SK-N-SH (cell line): ENCODE results near the gene FRMD1.

Source experiments
- CHD2 ChIP-seq: fragments of 150-350 bp; IDR thresholded peaks from 2 replicates; pipeline ENCODE4 v1.6.1; 2018; ENCODE audit warnings: low read length; ENCODE audit not compliant: partially characterized antibody
- EP300 ChIP-seq, 2 experiments: IDR thresholded peaks; 2 replicates each; pipeline versions ENCODE4 v1.4.0 to v1.6.1; 2012; ENCODE audit warnings: borderline replicate concordance in 1 of 2, low read depth in 1 of 2, low read length in 1 of 2
- FOXM1 ChIP-seq: IDR thresholded peaks from 2 replicates; pipeline ENCODE4 v1.4.0; 2012; ENCODE audit warnings: low read depth, mild to moderate bottlenecking
- POLR2AphosphoS5 ChIP-seq: IDR thresholded peaks from 2 replicates; pipeline ENCODE4 v1.6.1; 2012; ENCODE audit warnings: low read depth, low read length
- RAD21 ChIP-seq: IDR thresholded peaks from 2 replicates; pipeline ENCODE4 v1.6.1; 2012; ENCODE audit warnings: mild to moderate bottlenecking, low read length
- SIN3A ChIP-seq: IDR thresholded peaks from 2 replicates; pipeline ENCODE4 v1.6.1; 2012; ENCODE audit warnings: low read depth, mild to moderate bottlenecking, low read length, moderate library complexity, borderline replicate concordance
- SMC3 ChIP-seq: IDR thresholded peaks from 2 replicates; pipeline ENCODE4 v1.6.1; 2012; ENCODE audit warnings: low read depth, low read length, improper control_type of control experiment
- YY1 ChIP-seq: IDR thresholded peaks from 2 replicates; pipeline ENCODE4 v1.4.0; 2012; ENCODE audit warnings: low read depth, mild to moderate bottlenecking
- TF ChIP-seq, protein P1 (sequence below): fragments of 150-350 bp; IDR thresholded peaks from 2 replicates; pipeline ENCODE4 v1.6.1; 2017; ENCODE audit warnings: antibody characterized with exemption, low read length, low read depth, borderline replicate concordance
- TF ChIP-seq, protein P2 (sequence below): fragments of 200-600 bp; sonication (generic); IDR thresholded peaks from 2 replicates; pipeline ENCODE4 v1.6.1; 2017; ENCODE audit warnings: antibody characterized with exemption, mild to moderate bottlenecking, moderate library complexity
- TF ChIP-seq, protein P3 (sequence below): IDR thresholded peaks from 2 replicates; pipeline ENCODE4 v1.4.0; 2012; ENCODE audit warnings: low read depth, borderline replicate concordance
- TF ChIP-seq, protein P4 (sequence below): IDR thresholded peaks from 2 replicates; pipeline ENCODE4 v1.4.0; 2012; ENCODE audit warnings: low read depth
- TF ChIP-seq, protein P5 (sequence below): IDR thresholded peaks from 2 replicates; pipeline ENCODE4 v1.6.1; 2012; ENCODE audit warnings: mild to moderate bottlenecking, low read depth, low read length, moderate library complexity
- TF ChIP-seq, protein P6 (sequence below): IDR thresholded peaks from 2 replicates; pipeline ENCODE4 v1.4.0; 2012; ENCODE audit warnings: low read depth, borderline replicate concordance

DNA sequence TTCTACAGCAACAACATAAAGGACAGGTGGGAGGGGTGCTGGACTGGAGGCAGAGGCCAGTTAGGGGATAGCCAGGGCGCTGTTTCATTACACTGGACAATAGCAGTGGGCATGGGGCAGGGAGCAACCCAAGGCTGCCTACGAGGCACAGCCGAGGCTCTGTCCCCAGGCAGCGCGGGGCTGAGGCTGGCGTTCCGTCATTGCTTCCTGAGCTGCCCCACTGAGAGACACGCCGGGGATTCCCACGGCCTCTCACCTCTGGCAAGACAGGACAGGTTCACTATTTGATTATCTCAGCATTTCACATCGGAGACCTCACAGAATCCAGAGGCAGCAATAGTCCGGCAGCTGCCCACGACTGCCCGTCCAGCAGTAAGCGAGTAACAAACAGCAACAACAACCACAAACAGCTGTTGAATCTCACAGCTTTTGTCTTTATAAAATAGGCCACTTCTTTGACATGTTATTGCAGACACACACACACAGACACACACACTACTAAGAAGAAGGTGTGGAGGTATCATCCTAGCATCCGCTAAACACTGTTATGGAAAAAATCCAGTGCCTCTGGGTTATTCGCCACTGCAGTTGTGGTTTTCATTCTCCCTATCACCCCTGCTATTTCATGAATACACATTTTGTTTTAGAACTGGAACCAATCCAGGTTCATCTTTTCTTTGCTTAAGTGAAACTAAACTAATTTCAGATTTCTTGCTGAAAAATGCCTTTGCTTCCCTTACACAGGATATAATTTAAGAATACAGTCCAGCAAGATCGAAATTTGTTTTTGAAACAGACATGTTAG lies 62.1 kb downstream of the FRMD1 start:
- TF ChIP-seq, protein P1, sequence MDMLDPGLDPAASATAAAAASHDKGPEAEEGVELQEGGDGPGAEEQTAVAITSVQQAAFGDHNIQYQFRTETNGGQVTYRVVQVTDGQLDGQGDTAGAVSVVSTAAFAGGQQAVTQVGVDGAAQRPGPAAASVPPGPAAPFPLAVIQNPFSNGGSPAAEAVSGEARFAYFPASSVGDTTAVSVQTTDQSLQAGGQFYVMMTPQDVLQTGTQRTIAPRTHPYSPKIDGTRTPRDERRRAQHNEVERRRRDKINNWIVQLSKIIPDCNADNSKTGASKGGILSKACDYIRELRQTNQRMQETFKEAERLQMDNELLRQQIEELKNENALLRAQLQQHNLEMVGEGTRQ, result no peak
- TF ChIP-seq FOXM1 (no peak), YY1 (no peak), EP300 (IDR thresholded peaks at IDR 0.05; ENCODE audit: borderline replicate concordance in 1 of 2, low read depth in 1 of 2, low read length in 1 of 2) (no peak), POLR2AphosphoS5 (no peak), RAD21 (no peak), CHD2 (no peak), SIN3A (no peak), SMC3 (no peak)
- TF ChIP-seq, protein P2, sequence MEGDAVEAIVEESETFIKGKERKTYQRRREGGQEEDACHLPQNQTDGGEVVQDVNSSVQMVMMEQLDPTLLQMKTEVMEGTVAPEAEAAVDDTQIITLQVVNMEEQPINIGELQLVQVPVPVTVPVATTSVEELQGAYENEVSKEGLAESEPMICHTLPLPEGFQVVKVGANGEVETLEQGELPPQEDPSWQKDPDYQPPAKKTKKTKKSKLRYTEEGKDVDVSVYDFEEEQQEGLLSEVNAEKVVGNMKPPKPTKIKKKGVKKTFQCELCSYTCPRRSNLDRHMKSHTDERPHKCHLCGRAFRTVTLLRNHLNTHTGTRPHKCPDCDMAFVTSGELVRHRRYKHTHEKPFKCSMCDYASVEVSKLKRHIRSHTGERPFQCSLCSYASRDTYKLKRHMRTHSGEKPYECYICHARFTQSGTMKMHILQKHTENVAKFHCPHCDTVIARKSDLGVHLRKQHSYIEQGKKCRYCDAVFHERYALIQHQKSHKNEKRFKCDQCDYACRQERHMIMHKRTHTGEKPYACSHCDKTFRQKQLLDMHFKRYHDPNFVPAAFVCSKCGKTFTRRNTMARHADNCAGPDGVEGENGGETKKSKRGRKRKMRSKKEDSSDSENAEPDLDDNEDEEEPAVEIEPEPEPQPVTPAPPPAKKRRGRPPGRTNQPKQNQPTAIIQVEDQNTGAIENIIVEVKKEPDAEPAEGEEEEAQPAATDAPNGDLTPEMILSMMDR, result no peak
- TF ChIP-seq, protein P3, sequence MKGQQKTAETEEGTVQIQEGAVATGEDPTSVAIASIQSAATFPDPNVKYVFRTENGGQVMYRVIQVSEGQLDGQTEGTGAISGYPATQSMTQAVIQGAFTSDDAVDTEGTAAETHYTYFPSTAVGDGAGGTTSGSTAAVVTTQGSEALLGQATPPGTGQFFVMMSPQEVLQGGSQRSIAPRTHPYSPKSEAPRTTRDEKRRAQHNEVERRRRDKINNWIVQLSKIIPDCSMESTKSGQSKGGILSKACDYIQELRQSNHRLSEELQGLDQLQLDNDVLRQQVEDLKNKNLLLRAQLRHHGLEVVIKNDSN, result no peak
- TF ChIP-seq, protein P4, sequence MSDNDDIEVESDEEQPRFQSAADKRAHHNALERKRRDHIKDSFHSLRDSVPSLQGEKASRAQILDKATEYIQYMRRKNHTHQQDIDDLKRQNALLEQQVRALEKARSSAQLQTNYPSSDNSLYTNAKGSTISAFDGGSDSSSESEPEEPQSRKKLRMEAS, result no peak
- TF ChIP-seq, protein P5, sequence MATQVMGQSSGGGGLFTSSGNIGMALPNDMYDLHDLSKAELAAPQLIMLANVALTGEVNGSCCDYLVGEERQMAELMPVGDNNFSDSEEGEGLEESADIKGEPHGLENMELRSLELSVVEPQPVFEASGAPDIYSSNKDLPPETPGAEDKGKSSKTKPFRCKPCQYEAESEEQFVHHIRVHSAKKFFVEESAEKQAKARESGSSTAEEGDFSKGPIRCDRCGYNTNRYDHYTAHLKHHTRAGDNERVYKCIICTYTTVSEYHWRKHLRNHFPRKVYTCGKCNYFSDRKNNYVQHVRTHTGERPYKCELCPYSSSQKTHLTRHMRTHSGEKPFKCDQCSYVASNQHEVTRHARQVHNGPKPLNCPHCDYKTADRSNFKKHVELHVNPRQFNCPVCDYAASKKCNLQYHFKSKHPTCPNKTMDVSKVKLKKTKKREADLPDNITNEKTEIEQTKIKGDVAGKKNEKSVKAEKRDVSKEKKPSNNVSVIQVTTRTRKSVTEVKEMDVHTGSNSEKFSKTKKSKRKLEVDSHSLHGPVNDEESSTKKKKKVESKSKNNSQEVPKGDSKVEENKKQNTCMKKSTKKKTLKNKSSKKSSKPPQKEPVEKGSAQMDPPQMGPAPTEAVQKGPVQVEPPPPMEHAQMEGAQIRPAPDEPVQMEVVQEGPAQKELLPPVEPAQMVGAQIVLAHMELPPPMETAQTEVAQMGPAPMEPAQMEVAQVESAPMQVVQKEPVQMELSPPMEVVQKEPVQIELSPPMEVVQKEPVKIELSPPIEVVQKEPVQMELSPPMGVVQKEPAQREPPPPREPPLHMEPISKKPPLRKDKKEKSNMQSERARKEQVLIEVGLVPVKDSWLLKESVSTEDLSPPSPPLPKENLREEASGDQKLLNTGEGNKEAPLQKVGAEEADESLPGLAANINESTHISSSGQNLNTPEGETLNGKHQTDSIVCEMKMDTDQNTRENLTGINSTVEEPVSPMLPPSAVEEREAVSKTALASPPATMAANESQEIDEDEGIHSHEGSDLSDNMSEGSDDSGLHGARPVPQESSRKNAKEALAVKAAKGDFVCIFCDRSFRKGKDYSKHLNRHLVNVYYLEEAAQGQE, result no peak
- TF ChIP-seq, protein P6, sequence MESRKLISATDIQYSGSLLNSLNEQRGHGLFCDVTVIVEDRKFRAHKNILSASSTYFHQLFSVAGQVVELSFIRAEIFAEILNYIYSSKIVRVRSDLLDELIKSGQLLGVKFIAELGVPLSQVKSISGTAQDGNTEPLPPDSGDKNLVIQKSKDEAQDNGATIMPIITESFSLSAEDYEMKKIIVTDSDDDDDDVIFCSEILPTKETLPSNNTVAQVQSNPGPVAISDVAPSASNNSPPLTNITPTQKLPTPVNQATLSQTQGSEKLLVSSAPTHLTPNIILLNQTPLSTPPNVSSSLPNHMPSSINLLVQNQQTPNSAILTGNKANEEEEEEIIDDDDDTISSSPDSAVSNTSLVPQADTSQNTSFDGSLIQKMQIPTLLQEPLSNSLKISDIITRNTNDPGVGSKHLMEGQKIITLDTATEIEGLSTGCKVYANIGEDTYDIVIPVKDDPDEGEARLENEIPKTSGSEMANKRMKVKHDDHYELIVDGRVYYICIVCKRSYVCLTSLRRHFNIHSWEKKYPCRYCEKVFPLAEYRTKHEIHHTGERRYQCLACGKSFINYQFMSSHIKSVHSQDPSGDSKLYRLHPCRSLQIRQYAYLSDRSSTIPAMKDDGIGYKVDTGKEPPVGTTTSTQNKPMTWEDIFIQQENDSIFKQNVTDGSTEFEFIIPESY, result no peak
